ENCODE measurements around the gene IL4.

IL4 gene

DNA sequence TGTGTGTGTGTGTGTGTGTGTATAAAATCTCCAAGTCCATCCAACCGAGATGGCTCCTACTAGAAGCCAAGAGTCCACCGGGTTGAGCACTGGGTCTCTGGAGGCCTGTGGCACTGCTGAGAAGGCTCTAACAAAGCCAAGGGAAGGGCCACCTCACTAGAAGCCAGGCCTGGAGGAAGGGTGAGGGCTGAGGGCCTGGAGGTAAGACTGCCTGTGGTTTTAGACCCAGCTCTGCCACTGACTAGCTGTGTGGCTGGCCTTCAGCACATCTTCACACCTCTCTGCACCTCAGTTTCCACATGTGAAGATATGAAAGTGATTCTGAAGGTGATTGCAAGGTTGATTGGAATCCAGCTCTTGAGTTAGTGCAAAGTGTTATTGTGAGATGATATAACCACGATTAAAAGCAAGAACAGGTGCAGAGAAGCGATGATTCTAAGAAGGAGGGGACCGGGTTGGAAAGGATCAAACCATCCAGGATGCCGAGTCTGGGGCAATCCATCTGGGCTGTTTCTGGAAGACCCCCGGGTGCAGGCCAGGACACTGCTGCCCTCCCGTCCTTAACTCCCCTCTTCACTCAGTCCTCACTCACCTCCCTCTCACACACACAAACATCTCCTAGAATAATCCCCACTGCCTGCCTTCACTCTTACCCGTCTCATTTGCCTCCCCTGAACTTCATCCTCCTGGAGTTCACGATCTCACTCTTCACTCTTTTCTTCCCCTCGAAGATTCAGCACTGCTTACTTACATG, 2.3 kb downstream of the IL4 start:
- DNase-seq (ENCODE audit: insufficient read length, low spot score) (no peak), FAIRE-seq (no peak)
- TF ChIP-seq, protein P1, sequence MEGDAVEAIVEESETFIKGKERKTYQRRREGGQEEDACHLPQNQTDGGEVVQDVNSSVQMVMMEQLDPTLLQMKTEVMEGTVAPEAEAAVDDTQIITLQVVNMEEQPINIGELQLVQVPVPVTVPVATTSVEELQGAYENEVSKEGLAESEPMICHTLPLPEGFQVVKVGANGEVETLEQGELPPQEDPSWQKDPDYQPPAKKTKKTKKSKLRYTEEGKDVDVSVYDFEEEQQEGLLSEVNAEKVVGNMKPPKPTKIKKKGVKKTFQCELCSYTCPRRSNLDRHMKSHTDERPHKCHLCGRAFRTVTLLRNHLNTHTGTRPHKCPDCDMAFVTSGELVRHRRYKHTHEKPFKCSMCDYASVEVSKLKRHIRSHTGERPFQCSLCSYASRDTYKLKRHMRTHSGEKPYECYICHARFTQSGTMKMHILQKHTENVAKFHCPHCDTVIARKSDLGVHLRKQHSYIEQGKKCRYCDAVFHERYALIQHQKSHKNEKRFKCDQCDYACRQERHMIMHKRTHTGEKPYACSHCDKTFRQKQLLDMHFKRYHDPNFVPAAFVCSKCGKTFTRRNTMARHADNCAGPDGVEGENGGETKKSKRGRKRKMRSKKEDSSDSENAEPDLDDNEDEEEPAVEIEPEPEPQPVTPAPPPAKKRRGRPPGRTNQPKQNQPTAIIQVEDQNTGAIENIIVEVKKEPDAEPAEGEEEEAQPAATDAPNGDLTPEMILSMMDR (IDR thresholded peaks at IDR 0.05; ENCODE audit: insufficient read depth, missing control alignments) = no peak

DNA sequence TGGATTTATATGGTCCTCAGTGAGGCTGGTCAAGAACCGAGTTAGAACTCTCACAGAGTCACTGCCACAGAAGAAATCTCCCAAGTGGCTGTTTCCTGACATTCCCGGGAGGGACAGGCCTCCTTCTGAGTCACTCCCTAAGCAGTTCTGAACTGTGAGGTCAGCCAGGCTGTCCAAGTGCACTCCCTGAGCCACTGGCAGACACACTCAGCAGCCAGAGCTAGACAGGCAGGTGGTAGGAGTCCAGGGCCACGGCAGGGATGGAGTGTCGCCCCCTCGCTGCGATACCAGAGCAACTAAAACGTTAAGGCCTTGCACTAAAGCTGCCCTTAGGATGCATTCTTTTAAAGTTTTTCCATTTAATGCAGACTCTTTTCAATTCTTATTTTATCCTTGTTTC, 3.4 kb downstream of the IL4 start:
- TF ChIP-seq, protein P1 (IDR thresholded peaks at IDR 0.05; ENCODE audit: insufficient read depth, missing control alignments) = peak; percentile 0
- FAIRE-seq (no peak), DNase-seq (ENCODE audit: insufficient read length, low spot score) (no peak)

DNA sequence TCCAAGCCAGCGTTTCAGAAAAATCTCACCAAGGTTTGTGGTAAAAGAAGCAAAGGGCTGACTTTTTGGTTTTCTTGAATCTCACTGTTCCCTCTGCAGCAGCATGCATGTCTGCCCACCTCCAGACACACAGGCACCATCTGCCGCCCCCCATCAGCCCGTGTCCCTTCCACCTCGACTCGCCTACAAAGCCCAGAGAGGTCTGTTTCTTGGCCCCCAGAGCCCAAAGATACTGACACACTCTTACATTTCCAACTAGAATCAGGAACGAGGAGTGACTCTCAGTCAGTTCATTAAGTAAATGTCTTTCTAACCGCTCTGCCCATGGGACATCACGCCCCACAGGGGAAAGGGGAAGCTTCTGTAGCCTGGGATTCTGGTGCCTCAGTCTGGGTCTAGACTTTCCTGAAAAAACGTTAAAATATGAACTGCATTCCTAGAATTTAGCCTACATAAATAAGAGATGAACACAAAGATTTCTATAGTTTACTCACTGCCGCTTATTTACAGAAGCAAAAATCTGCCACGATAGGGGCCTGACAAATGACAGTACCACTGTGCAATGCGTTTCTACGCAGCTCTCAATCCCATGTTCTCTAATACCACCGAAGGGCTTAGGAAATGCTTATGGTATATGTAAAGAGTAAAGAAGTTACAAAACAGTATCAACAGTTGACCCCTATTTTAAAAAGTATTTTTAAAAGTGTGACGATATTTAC, 4.1 kb downstream of the IL4 start:
- DNase-seq (ENCODE audit: insufficient read length, low spot score) (no peak), FAIRE-seq (no peak)
- TF ChIP-seq, protein P1 (IDR thresholded peaks at IDR 0.05; ENCODE audit: insufficient read depth, missing control alignments) = no peak

DNA sequence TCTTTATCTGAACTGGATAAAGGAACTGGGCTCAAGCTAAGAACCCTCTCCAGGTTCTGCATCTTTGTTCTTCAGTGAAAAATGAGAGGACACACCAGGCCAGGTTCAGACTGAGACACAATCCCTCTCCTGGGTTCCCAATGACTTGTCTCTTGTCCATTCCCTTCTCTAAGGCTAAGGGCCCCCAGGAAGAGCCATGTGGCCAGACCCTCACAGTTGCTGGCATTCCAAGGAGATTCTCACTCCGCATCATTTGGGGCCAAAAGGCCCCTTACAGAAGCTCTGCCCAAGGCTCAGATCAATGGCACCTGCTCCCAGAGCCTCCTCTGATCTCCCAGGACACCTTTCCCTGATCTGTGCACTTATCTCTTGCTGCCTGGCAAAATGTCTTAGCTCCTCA, 4.9 kb downstream of the IL4 start:
- FAIRE-seq (no peak), DNase-seq (ENCODE audit: insufficient read length, low spot score) (no peak)
- TF ChIP-seq, protein P1 (IDR thresholded peaks at IDR 0.05; ENCODE audit: insufficient read depth, missing control alignments) = no peak

DNA sequence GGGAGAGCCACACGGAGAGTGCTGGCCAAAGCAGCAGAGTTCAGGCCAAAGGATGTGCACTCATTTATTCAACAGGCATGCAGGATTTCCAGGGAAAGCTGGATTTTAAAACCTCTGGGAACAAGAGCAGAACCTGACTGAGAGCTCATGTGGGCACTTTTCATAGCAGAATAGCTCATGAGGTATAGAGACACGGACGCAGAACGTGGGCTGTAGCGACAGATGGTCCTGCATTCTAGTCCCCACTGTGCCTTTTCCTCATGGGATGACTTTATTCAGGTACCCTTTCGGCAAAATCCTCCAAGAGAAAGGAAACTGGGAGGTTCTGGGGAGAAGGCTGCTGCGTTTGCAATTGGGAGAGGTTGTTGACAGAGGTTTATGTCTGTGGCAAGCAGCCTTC, 5.4 kb downstream of the IL4 start:
- FAIRE-seq = no peak
- TF ChIP-seq, protein P1 (IDR thresholded peaks at IDR 0.05; ENCODE audit: insufficient read depth, missing control alignments) = no peak
- no peak for DNase-seq (ENCODE audit: insufficient read length, low spot score)

DNA sequence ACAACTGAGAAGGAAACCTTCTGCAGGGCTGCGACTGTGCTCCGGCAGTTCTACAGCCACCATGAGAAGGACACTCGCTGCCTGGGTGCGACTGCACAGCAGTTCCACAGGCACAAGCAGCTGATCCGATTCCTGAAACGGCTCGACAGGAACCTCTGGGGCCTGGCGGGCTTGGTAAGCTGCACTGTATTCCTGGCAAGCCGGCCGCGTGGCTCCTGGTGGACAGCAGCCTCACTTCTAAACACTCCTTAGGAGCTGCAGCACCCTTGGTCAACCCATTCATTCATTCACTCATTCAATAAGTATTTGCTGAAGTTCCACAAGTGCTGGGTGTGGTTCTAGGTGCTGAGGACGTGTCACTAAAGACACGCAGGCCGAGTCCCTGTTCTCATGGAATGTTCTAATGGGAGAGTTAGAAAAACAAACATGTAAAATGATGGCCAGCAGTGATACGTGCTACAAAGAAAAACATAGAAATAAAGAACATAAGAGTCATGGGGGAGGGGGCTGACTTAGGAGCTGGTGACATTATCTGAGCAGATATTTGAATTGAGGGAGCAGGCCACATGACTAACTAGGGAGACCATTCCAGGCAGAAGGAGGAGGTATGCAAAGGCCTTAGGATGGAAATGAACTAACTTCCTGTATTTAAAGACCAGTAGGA, 6.1 kb downstream of the IL4 start:
- FAIRE-seq (no peak), DNase-seq (ENCODE audit: insufficient read length, low spot score) (no peak)
- TF ChIP-seq, protein P1 (IDR thresholded peaks at IDR 0.05; ENCODE audit: insufficient read depth, missing control alignments) = no peak

Data from D721Med (cell line).